Duodenal mucosa (tissue), 2 donors: ENCODE data around the gene KLHDC4.

ENCODE experiments used
- H3K27ac ChIP-seq: one replicate; pipeline ENCODE4 v1.7.0; 2013; ENCODE audit warnings: low read depth, low read length
- H3K27me3 ChIP-seq, 2 donors: one replicate each; pipeline ENCODE4 v1.7.0; 2013; ENCODE audit warnings: low read length in 2 of 2, control low read depth in 1 of 2; ENCODE audit not compliant: insufficient read depth in 2 of 2, control insufficient read depth in 1 of 2
- H3K36me3 ChIP-seq, 2 donors: one replicate each; pipeline ENCODE4 v1.7.0; 2013; ENCODE audit warnings: low read length in 2 of 2, control low read depth in 1 of 2; ENCODE audit not compliant: insufficient read depth in 2 of 2, control insufficient read depth in 1 of 2
- H3K4me1 ChIP-seq, 2 donors: one replicate each; pipeline ENCODE4 v1.7.0; 2013; ENCODE audit warnings: low read length in 2 of 2, control low read depth in 1 of 2; ENCODE audit not compliant: insufficient read depth in 2 of 2, control insufficient read depth in 1 of 2
- H3K4me3 ChIP-seq, 2 donors: one replicate each; pipeline ENCODE4 v1.7.0; 2013; ENCODE audit warnings: low read length in 2 of 2, low read depth in 1 of 2
- H3K9ac ChIP-seq, 2 donors: one replicate each; pipeline ENCODE4 v1.7.0; 2013; ENCODE audit warnings: low read length in 2 of 2, low read depth in 1 of 2
- H3K9me3 ChIP-seq, 2 donors: one replicate each; pipeline ENCODE4 v1.7.0; 2013; ENCODE audit warnings: low read length in 2 of 2, control low read depth in 1 of 2; ENCODE audit not compliant: control insufficient read depth in 1 of 2

Gene KLHDC4

GRCh38 chr16:87708881-87709638 lies 56.7 kb downstream of the KLHDC4 start:
- Histone ChIP-seq H3K9me3 (no peaks in the 10 kb centered on the region), H3K27ac (no peak overlapping the region), H3K4me1 (peaks cover 8 to 9% of the 10 kb centered on the region in 2 donors), H3K4me3 (no peak overlapping the region), H3K27me3 (no peaks in the 10 kb centered on the region), H3K9ac (no peak overlapping the region), H3K36me3 (peaks cover 14 to 54% of the 10 kb centered on the region in 2 donors)

GRCh38 chr16:87707714-87708580 lies 57.8 kb downstream of the KLHDC4 start:
- Histone ChIP-seq H3K4me3 (no peak overlapping the region), H3K9me3 (no peaks in the 10 kb centered on the region), H3K9ac (no peak overlapping the region), H3K4me1 (peaks cover 9% of the 10 kb centered on the region in 2 donors), H3K27ac (no peak overlapping the region), H3K27me3 (no peaks in the 10 kb centered on the region), H3K36me3 (peaks cover 11 to 61% of the 10 kb centered on the region in 2 donors)

- H3K4me3 ChIP-seq, result no peak overlapping the region
- peaks cover 11 to 59% of the 10 kb centered on the region in 2 donors for H3K36me3 ChIP-seq
- no peak overlapping the region for H3K9ac ChIP-seq
- H3K9me3 ChIP-seq, result no peaks in the 10 kb centered on the region
- no peak overlapping the region for H3K27ac ChIP-seq
- H3K4me1 ChIP-seq, result peaks cover 1 to 3% of the 10 kb centered on the region in 2 donors
- no peaks in the 10 kb centered on the region for H3K27me3 ChIP-seq
These were observed 58.7 kb downstream of the KLHDC4 start for GRCh38 chr16:87707097-87707496.

GRCh38 chr16:87706278-87707000 lies 59.3 kb downstream of the KLHDC4 start:
- H3K4me3 ChIP-seq, result no peak overlapping the region
- peaks cover 0 to 3% of the 10 kb centered on the region in 2 donors for H3K4me1 ChIP-seq
- no peak overlapping the region for H3K9ac ChIP-seq
- no peak overlapping the region for H3K27ac ChIP-seq
- no peaks in the 10 kb centered on the region for H3K9me3 ChIP-seq
- no peaks in the 10 kb centered on the region for H3K27me3 ChIP-seq
- peaks cover 13 to 64% of the 10 kb centered on the region in 2 donors for H3K36me3 ChIP-seq

GRCh38 chr16:87705771-87706277 lies 60.0 kb downstream of the KLHDC4 start:
- Histone ChIP-seq H3K4me1 (peaks cover 0 to 3% of the 10 kb centered on the region in 2 donors), H3K27me3 (no peaks in the 10 kb centered on the region), H3K9me3 (no peaks in the 10 kb centered on the region), H3K4me3 (no peak overlapping the region), H3K36me3 (peaks cover 11 to 61% of the 10 kb centered on the region in 2 donors), H3K27ac (no peak overlapping the region), H3K9ac (no peak overlapping the region)

- Histone ChIP-seq H3K4me1 (peaks cover 0 to 3% of the 10 kb centered on the region in 2 donors), H3K9me3 (no peaks in the 10 kb centered on the region), H3K36me3 (peaks cover 6 to 51% of the 10 kb centered on the region in 2 donors), H3K4me3 (no peak overlapping the region), H3K27me3 (no peaks in the 10 kb centered on the region), H3K27ac (no peak overlapping the region), H3K9ac (no peak overlapping the region)
These were observed 60.9 kb downstream of the KLHDC4 start for GRCh38 chr16:87704754-87705353.

GRCh38 chr16:87703835-87704375 lies 61.9 kb downstream of the KLHDC4 start:
- Histone ChIP-seq H3K4me1 (peaks cover 0 to 3% of the 10 kb centered on the region in 2 donors), H3K9ac (no peak overlapping the region), H3K27ac (no peak overlapping the region), H3K4me3 (no peak overlapping the region), H3K36me3 (peaks cover 6 to 42% of the 10 kb centered on the region in 2 donors), H3K27me3 (no peaks in the 10 kb centered on the region), H3K9me3 (no peaks in the 10 kb centered on the region)

- Histone ChIP-seq H3K4me1 (peaks cover 0 to 3% of the 10 kb centered on the region in 2 donors), H3K9ac (no peak overlapping the region), H3K9me3 (no peaks in the 10 kb centered on the region), H3K4me3 (no peak overlapping the region), H3K27me3 (no peaks in the 10 kb centered on the region), H3K27ac (no peak overlapping the region), H3K36me3 (peaks cover 6 to 34% of the 10 kb centered on the region in 2 donors)
These were observed 62.7 kb downstream of the KLHDC4 start for GRCh38 chr16:87703071-87703470.

GRCh38 chr16:87702325-87702811 lies 63.4 kb downstream of the KLHDC4 start:
- H3K9ac ChIP-seq, result no peak overlapping the region
- H3K27me3 ChIP-seq, result no peaks in the 10 kb centered on the region
- no peak overlapping the region for H3K4me3 ChIP-seq
- H3K36me3 ChIP-seq, result peaks cover 6 to 28% of the 10 kb centered on the region in 2 donors
- no peaks in the 10 kb centered on the region for H3K9me3 ChIP-seq
- no peak overlapping the region for H3K27ac ChIP-seq
- peaks cover 0 to 3% of the 10 kb centered on the region in 2 donors for H3K4me1 ChIP-seq
